22Rv1 (cell line): ENCODE results near the gene RPS10.

Experiments used
- H3K27ac ChIP-seq: fragments of 450-650 bp; 2 replicates; pipeline ENCODE4 v1.5.1; 2017
- ZFX ChIP-seq: fragments of 450-650 bp; IDR thresholded peaks from 2 replicates; pipeline ENCODE4 v1.6.1; 2017; ENCODE audit warnings: antibody characterized with exemption, borderline replicate concordance
- TF ChIP-seq, protein P1 (sequence below): fragments of 450-650 bp; IDR thresholded peaks from 2 replicates; pipeline ENCODE4 v1.5.1; 2017; ENCODE audit warnings: mild to moderate bottlenecking

The RPS10 gene

DNA sequence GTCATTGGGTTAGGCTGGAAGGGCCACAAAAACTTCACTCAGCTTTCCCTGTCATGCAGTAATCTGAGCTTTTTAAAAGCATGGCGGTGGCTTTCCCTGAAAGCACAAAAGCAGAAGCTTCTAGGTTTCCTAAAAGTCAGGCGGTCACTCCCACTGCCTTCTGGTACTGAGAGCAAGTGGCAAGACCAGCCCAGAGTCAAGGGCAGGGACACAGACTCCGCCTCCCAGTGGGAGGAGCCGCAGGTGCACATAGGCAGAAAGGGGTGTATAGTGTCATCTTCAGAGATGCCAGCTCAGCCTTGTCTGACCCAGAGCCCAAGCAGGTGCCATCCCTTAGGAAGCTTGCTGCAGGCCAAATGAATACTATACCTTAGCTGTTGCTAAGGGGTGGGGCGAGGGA is 22.0 kb upstream of the RPS10 start:
- no peak for TF ChIP-seq ZFX
- TF ChIP-seq, protein P1, sequence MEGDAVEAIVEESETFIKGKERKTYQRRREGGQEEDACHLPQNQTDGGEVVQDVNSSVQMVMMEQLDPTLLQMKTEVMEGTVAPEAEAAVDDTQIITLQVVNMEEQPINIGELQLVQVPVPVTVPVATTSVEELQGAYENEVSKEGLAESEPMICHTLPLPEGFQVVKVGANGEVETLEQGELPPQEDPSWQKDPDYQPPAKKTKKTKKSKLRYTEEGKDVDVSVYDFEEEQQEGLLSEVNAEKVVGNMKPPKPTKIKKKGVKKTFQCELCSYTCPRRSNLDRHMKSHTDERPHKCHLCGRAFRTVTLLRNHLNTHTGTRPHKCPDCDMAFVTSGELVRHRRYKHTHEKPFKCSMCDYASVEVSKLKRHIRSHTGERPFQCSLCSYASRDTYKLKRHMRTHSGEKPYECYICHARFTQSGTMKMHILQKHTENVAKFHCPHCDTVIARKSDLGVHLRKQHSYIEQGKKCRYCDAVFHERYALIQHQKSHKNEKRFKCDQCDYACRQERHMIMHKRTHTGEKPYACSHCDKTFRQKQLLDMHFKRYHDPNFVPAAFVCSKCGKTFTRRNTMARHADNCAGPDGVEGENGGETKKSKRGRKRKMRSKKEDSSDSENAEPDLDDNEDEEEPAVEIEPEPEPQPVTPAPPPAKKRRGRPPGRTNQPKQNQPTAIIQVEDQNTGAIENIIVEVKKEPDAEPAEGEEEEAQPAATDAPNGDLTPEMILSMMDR, result no peak
- H3K27ac ChIP-seq, result no peak overlapping the region

DNA sequence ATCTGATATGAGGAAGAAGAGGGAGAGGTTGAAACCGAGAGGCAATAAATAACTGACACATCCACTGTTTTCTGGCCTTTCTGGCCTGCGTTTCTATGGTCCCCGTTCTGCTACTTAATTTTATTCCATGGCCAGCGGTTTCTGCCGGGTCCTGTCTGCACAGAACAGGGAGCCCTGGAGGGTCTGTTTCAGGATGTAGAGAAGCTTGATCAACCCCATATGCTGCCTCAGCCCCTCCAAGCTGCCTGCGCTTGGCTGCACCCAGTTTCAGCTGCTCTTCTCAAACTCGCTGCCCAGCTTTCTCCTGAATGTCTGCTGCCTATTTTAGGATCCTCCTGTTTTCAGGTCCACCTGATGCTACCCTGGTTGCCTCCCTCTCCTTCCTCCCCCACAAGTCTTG is 21.5 kb upstream of the RPS10 start:
- TF ChIP-seq, protein P1, result no peak
- no peak for TF ChIP-seq ZFX

GRCh38 chr6:34445313-34445860 is 19.5 kb upstream of the RPS10 start:
- no peak overlapping the region for H3K27ac ChIP-seq
- TF ChIP-seq, protein P1, result no peak
- TF ChIP-seq ZFX, result no peak

More for the DNA sequence above, 21.5 kb upstream of the RPS10 start:
- no peak overlapping the region for H3K27ac ChIP-seq

GRCh38 chr6:34441526-34441925 is 15.7 kb upstream of the RPS10 start:
- TF ChIP-seq ZFX, result no peak
- TF ChIP-seq, protein P1, result no peak
- H3K27ac ChIP-seq, result no peak overlapping the region

- H3K27ac ChIP-seq, result no peak overlapping the region
- no peak for TF ChIP-seq ZFX
- TF ChIP-seq, protein P1, result no peak
These were observed 13.6 kb upstream of the RPS10 start for GRCh38 chr6:34439442-34439841.

GRCh38 chr6:34438705-34439104 is 12.8 kb upstream of the RPS10 start:
- TF ChIP-seq, protein P1, result no peak
- TF ChIP-seq ZFX, result no peak
- H3K27ac ChIP-seq, result no peak overlapping the region

DNA sequence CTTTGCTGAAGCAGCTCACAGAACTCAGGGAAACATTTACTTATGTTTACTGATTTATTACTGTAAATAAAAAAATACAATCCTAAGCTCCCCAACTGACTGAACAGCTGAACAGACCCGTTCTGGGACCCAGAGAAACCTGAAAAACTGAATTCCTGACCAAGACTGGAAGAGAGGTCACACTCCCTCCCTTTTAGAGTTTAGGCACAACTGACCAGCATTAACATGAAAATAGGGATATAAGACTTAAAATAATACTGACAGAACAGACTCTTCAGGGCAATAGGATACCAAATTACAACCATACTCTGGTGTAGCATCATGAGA is 11.7 kb upstream of the RPS10 start:
- H3K27ac ChIP-seq, result no peak overlapping the region
- TF ChIP-seq, protein P1, result no peak
- TF ChIP-seq ZFX, result no peak
